Measurements from ENCODE around the gene NLRC5.

NLRC5 gene

GRCh38 chr16:57091200-57091974 is 102.0 kb downstream of the NLRC5 start:
- Mint-ChIP-seq H3K4me1 (peaks cover 8% of the 10 kb centered on the region), H3K4me3 (peak overlapping the region; percentile 80 to 88 (median 82)), H3K36me3 (ENCODE audit: low read depth) (no peaks in the 10 kb centered on the region), H3K27ac (peak overlapping the region; percentile 9 to 31 (median 22)), H3K27me3 (ENCODE audit: low read depth) (peaks cover 46% of the 10 kb centered on the region), H3K9me3 (no peaks in the 10 kb centered on the region)
- TF ChIP-seq CTCF (IDR thresholded peaks at IDR 0.05; ENCODE audit: unreplicated experiment in 3 of 3), result no peak

GRCh38 chr16:57091975-57092785 is 102.8 kb downstream of the NLRC5 start, which contains the start of gene CPNE2:
Gene CPNE2 (plus strand): TSS chr16:57092583. CDS start chr16:57110743, 18,160 bp downstream.
- TF ChIP-seq CTCF (IDR thresholded peaks at IDR 0.05; ENCODE audit: unreplicated experiment in 3 of 3), result no peak
- Mint-ChIP-seq H3K9me3 (no peaks in the 10 kb centered on the region), H3K27me3 (ENCODE audit: low read depth) (peaks cover 42% of the 10 kb centered on the region), H3K4me1 (peaks cover 8% of the 10 kb centered on the region), H3K36me3 (ENCODE audit: low read depth) (no peaks in the 10 kb centered on the region), H3K27ac (peak within 1 kb of the TSS; percentile 9 to 31 (median 22)), H3K4me3 (peak within 1 kb of the TSS; percentile 86 to 88 (median 86))

- no peak overlapping the region for H3K27ac Mint-ChIP-seq
- TF ChIP-seq CTCF (IDR thresholded peaks at IDR 0.05; ENCODE audit: unreplicated experiment in 3 of 3), result peak; percentile 51 to 68 (median 59)
- no peaks in the 10 kb centered on the region for H3K9me3 Mint-ChIP-seq
- no peaks in the 10 kb centered on the region for H3K36me3 Mint-ChIP-seq (ENCODE audit: low read depth)
- H3K27me3 Mint-ChIP-seq (ENCODE audit: low read depth), result peaks cover 40% of the 10 kb centered on the region
- peak overlapping the region; percentile 86 to 87 (median 86) for H3K4me3 Mint-ChIP-seq
- H3K4me1 Mint-ChIP-seq, result peaks cover 8% of the 10 kb centered on the region
Measured at GRCh38 chr16:57092786-57093411, 103.5 kb downstream of the NLRC5 start.

GRCh38 chr16:57093666-57094564 is 104.6 kb downstream of the NLRC5 start:
- Mint-ChIP-seq H3K4me1 (peaks cover 13% of the 10 kb centered on the region), H3K27ac (no peak overlapping the region), H3K27me3 (ENCODE audit: low read depth) (peaks cover 44% of the 10 kb centered on the region), H3K9me3 (no peaks in the 10 kb centered on the region), H3K36me3 (ENCODE audit: low read depth) (no peaks in the 10 kb centered on the region), H3K4me3 (peak overlapping the region; percentile 86 to 87 (median 86))
- TF ChIP-seq CTCF (IDR thresholded peaks at IDR 0.05; ENCODE audit: unreplicated experiment in 3 of 3), result no peak

- peaks cover 41% of the 10 kb centered on the region for H3K27me3 Mint-ChIP-seq (ENCODE audit: low read depth)
- TF ChIP-seq CTCF (IDR thresholded peaks at IDR 0.05; ENCODE audit: unreplicated experiment in 3 of 3), result no peak
- H3K4me1 Mint-ChIP-seq, result peaks cover 13% of the 10 kb centered on the region
- no peak overlapping the region for H3K27ac Mint-ChIP-seq
- H3K9me3 Mint-ChIP-seq, result no peaks in the 10 kb centered on the region
- H3K4me3 Mint-ChIP-seq, result peak overlapping the region; percentile 57 to 87 (median 81)
- H3K36me3 Mint-ChIP-seq (ENCODE audit: low read depth), result no peaks in the 10 kb centered on the region
Measured at GRCh38 chr16:57094911-57095310, 105.6 kb downstream of the NLRC5 start.
